ENCODE results near the gene BPIFB3. TPM values are rescaled to one million over a fixed set of nuclear protein-coding genes. Genes with fewer than 3 reads are reported as not detected.

Gene BPIFB3
- total RNA-seq, 1 experiment from 2014 or later, result not detected

- no peaks in the 10 kb centered on the region for H3K36me3 Mint-ChIP-seq
- no peak overlapping the region for H3K27ac Mint-ChIP-seq
- no peaks in the 10 kb centered on the region; the same call in 1 of the 2 replicates for H3K27me3 Mint-ChIP-seq (ENCODE audit: low read depth)
- H3K4me3 Mint-ChIP-seq, result no peak overlapping the region
- DNase-seq (ENCODE audit: low spot score) (no peak), ATAC-seq (no peak)
- ChIA-PET POLR2A (no interaction called here), CTCF (no interaction called here)
- H3K4me1 Mint-ChIP-seq, result peaks cover 7% of the 10 kb centered on the region; the same call in 1 of the 2 replicates
- TF ChIP-seq PREB (CRISPR knock-in tag; IDR thresholded peaks at IDR 0.05; ENCODE audit: borderline replicate concordance) (no peak), ZNF396 (CRISPR knock-in tag; IDR thresholded peaks at IDR 0.05; ENCODE audit: borderline replicate concordance) (no peak), NFE2L1 (CRISPR knock-in tag; IDR thresholded peaks at IDR 0.05) (no peak), KAT7 (CRISPR knock-in tag; IDR thresholded peaks at IDR 0.05; ENCODE audit: borderline replicate concordance) (no peak), TEAD1 (CRISPR knock-in tag; IDR thresholded peaks at IDR 0.05) (no peak), SMAD4 (CRISPR knock-in tag; IDR thresholded peaks at IDR 0.05) (no peak), MLX (CRISPR knock-in tag; IDR thresholded peaks at IDR 0.05) (no peak), NFYB (CRISPR knock-in tag; conservative IDR thresholded peaks at IDR 0.05; ENCODE audit: low read depth) (no peak), MAX (CRISPR knock-in tag; IDR thresholded peaks at IDR 0.05) (no peak), NR2C2 (CRISPR knock-in tag; IDR thresholded peaks at IDR 0.05) (no peak), E2F5 (CRISPR knock-in tag; IDR thresholded peaks at IDR 0.05) (no peak), STAT6 (CRISPR knock-in tag; conservative IDR thresholded peaks at IDR 0.05; ENCODE audit: low read depth) (no peak), ATF6 (CRISPR knock-in tag; IDR thresholded peaks at IDR 0.05) (no peak), EMX1 (CRISPR knock-in tag; IDR thresholded peaks at IDR 0.05) (no peak), HMGXB4 (CRISPR knock-in tag; IDR thresholded peaks at IDR 0.05) (no peak), GABPB1 (CRISPR knock-in tag; IDR thresholded peaks at IDR 0.05) (no peak), ZNF423 (CRISPR knock-in tag; IDR thresholded peaks at IDR 0.05) (no peak), ETV6 (CRISPR knock-in tag; IDR thresholded peaks at IDR 0.05) (no peak)
- no peaks in the 10 kb centered on the region for H3K9me3 Mint-ChIP-seq
Observed at GRCh38 chr20:33054381-33054780, 678 bp downstream of the BPIFB3 start.

Data from WTC11 (cell line).